ENCODE data around the gene MED6.

- TF ChIP-seq CTCF (IDR thresholded peaks at IDR 0.05) (no peak), POLR2A (IDR thresholded peaks at IDR 0.05) (no peak)
Observed at GRCh38 chr14:70538087-70538486, 62.4 kb downstream of the MED6 start.
